Measurements from ENCODE around the gene INPP5K. TPM values are rescaled to one million over a fixed set of nuclear protein-coding genes. Genes with fewer than 3 reads are reported as not detected.

INPP5K gene
- total RNA-seq, 1 donor from 2014 or later: 28.5 TPM

Other genes starting within 250 kb of the INPP5K start
- not detected for gene BHLHA9, start 246.2 kb downstream of the INPP5K start, total RNA-seq
- not detected for gene TRARG1, start 236.9 kb downstream of the INPP5K start, total RNA-seq
- 597 TPM for gene YWHAE, start 116.4 kb downstream of the INPP5K start, total RNA-seq
- 164 TPM for gene CRK, start 60.4 kb downstream of the INPP5K start, total RNA-seq
- gene MYO1C, start 23.9 kb downstream of the INPP5K start, total RNA-seq: 9.0 TPM
- 18.8 TPM for gene PITPNA, start 46.2 kb upstream of the INPP5K start, total RNA-seq
- 15.5 TPM for gene SLC43A2, start 112.2 kb upstream of the INPP5K start, total RNA-seq
- 3.3 TPM for gene SCARF1, start 129.1 kb upstream of the INPP5K start, total RNA-seq
- gene RILP, start 133.3 kb upstream of the INPP5K start, total RNA-seq: 2.9 TPM
- gene PRPF8, start 168.3 kb upstream of the INPP5K start, total RNA-seq: 75.0 TPM
- 0.41 TPM for gene TLCD2, start 193.8 kb upstream of the INPP5K start, total RNA-seq
- 10.2 TPM for gene WDR81, start 208.1 kb upstream of the INPP5K start, total RNA-seq
- not detected for gene SERPINF2, start 226.3 kb upstream of the INPP5K start, total RNA-seq
- gene SERPINF1, start 245.4 kb upstream of the INPP5K start, total RNA-seq: 9.0 TPM